Measurements from ENCODE around the gene MDP1.

Gene MDP1

DNA sequence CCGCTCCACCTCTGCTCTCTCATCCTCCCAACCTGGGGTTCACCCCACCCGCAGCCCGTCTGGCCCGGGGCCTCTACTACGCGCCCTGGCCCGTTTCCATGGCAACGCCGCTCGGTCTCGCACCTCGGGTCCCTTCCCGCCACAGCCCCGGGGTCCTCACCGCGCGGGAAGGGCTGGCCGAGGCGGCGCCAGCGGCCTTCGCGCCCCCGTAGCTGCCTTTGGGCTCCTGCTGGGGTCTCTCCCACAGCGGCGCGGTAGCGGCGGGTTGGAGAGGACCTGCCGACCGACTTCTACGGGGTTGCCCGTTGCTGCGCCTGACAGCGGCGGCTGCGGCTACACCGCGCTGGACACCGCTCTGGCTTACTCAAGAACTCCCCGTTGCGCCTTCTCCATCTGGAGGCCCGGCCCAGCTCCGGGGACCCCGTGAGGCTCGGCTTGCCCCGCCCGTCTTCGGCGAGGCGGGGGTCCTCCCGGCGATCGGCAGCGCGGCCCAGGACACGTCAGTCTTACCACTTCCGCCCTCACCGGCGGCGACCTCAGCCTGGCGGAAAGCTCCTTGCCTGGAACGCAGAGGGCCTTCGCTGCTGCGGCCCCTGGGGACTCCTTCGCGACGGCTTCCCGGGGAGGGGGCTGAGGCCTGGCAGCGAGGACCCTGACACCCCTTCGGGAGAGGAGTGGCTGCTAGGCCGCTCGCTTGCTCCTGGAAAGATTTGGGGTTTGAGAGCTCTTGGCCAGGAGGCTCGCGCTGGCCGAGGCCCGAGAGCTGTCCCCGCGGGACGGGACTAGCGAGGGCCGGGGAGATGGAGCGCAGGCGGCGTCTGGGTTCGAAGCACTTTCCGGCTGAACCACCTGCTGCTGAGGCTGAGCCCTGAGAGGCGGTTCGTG, 20.4 kb downstream of the MDP1 start, which contains the start of gene TM9SF1:
Gene TM9SF1, minus strand, starts transcription at position 256 of the 885 bp plus-strand sequence. CDS start 422 bp downstream, outside the sequence.
- TF ChIP-seq FOXK2 (IDR thresholded peaks at IDR 0.05) (no peak), LEF1 (IDR thresholded peaks at IDR 0.05; ENCODE audit: borderline replicate concordance) (no peak), NFRKB (IDR thresholded peaks at IDR 0.05) (no peak), HDGF (IDR thresholded peaks at IDR 0.05; ENCODE audit: borderline replicate concordance) (no peak), ELF4 (IDR thresholded peaks at IDR 0.05) (peak; percentile 95), FOXM1 (IDR thresholded peaks at IDR 0.05; ENCODE audit: borderline replicate concordance) (no peak; the same call in 1 of the 2 replicates), ARNT (IDR thresholded peaks at IDR 0.05) (no peak), ZNF384 (IDR thresholded peaks at IDR 0.05) (no peak), L3MBTL2 (conservative IDR thresholded peaks at IDR 0.05) (peak; percentile 100), TARDBP (IDR thresholded peaks at IDR 0.05) (no peak), SUZ12 (IDR thresholded peaks at IDR 0.05) (no peak), SP1 (IDR thresholded peaks at IDR 0.05) (no peak), BHLHE40 (IDR thresholded peaks at IDR 0.05; ENCODE audit: borderline replicate concordance) (no peak)
- TF ChIP-seq, protein P1, sequence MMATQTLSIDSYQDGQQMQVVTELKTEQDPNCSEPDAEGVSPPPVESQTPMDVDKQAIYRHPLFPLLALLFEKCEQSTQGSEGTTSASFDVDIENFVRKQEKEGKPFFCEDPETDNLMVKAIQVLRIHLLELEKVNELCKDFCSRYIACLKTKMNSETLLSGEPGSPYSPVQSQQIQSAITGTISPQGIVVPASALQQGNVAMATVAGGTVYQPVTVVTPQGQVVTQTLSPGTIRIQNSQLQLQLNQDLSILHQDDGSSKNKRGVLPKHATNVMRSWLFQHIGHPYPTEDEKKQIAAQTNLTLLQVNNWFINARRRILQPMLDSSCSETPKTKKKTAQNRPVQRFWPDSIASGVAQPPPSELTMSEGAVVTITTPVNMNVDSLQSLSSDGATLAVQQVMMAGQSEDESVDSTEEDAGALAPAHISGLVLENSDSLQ (IDR thresholded peaks at IDR 0.05) = peak; percentile 72
- ChIA-PET POLR2A (interaction anchor here (0.7 to 2.6 kb wide), 26 partner anchors 8 to 246 kb away, joined by 3 to 33 read pairs (median 6); partner anchors contain the start of genes CARMIL3, CHMP4A, DCAF11 and EMC9), CTCF (interaction anchor here (0.9 to 1.6 kb wide), 3 partner anchors 35 to 236 kb away, joined by 3 to 4 read pairs (median 3); partner anchors contain the start of gene IRF9)
- DNase-seq (ENCODE audit: extremely low spot score) = peak; percentile 90

GRCh38 chr14:24194873-24195185, 21.0 kb downstream of the MDP1 start:
- POLR2A ChIA-PET = interaction anchor here (0.9 to 2.6 kb wide), 10 partner anchors 7 to 101 kb away, joined by 3 to 33 read pairs (median 10); partner anchors contain the start of genes CHMP4A, DCAF11, EMC9 and NRL
- DNase-seq (ENCODE audit: extremely low spot score) = no peak
- CTCF ChIA-PET = interaction anchor here (1.6 kb wide), 1 partner anchor 237 kb away, joined by 3 read pairs; no protein-coding TSS in a partner anchor
- TF ChIP-seq NFRKB (IDR thresholded peaks at IDR 0.05) (no peak), ARNT (IDR thresholded peaks at IDR 0.05) (no peak), TARDBP (IDR thresholded peaks at IDR 0.05) (no peak), ZNF384 (IDR thresholded peaks at IDR 0.05) (no peak), CTBP1 (IDR thresholded peaks at IDR 0.05; ENCODE audit: borderline replicate concordance) (no peak), ELF4 (IDR thresholded peaks at IDR 0.05) (no peak), FOXA1 (IDR thresholded peaks at IDR 0.05) (no peak), BHLHE40 (IDR thresholded peaks at IDR 0.05; ENCODE audit: borderline replicate concordance) (no peak), L3MBTL2 (conservative IDR thresholded peaks at IDR 0.05) (no peak), SUZ12 (IDR thresholded peaks at IDR 0.05) (no peak), HDGF (IDR thresholded peaks at IDR 0.05; ENCODE audit: borderline replicate concordance) (no peak), LEF1 (IDR thresholded peaks at IDR 0.05; ENCODE audit: borderline replicate concordance) (no peak), FOXK2 (IDR thresholded peaks at IDR 0.05) (no peak)
- TF ChIP-seq, protein P1 (IDR thresholded peaks at IDR 0.05) = no peak

DNA sequence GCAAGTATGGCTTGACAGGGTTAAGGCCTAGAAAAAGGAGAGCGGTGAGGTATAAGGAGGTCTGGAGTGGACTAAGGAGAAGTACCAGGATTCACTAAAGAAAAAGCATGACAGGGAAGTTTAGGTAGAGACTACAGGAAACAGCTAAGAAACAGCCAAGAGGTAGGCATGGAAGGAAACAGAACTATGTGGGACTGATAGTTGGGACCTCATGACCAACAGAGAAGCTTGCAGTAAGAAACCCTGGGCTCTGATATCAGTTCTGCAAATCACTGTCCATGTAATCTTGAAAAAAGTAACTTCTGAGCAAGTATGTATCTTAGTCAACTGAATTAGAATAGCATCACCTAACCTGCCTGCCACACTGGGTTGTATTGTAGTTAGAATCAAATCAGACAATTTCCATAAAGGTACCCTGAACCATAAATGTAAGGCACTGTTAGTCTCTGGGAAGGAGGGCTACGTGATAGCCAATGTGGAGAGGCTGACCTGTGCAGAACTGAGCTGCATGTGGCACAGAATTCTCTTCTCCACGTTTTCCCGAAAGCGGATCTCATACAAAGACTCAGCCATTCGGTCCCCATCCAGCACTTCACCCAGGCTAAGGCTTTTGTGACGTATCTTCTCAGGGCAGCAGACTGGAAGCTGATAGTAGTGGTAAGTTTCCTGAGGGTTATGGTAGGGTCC, 21.5 kb downstream of the MDP1 start:
- ChIA-PET POLR2A (interaction anchor here (0.7 to 2.6 kb wide), 7 partner anchors 9 to 80 kb away, joined by 3 to 16 read pairs (median 14); partner anchors contain the start of genes CHMP4A, DCAF11, EMC9 and NRL), CTCF (interaction anchor here (1.6 kb wide), 1 partner anchor 237 kb away, joined by 3 read pairs; no protein-coding TSS in a partner anchor)
- DNase-seq (ENCODE audit: extremely low spot score) = no peak
- TF ChIP-seq ELF4 (IDR thresholded peaks at IDR 0.05) (no peak), ARNT (IDR thresholded peaks at IDR 0.05) (no peak)

DNA sequence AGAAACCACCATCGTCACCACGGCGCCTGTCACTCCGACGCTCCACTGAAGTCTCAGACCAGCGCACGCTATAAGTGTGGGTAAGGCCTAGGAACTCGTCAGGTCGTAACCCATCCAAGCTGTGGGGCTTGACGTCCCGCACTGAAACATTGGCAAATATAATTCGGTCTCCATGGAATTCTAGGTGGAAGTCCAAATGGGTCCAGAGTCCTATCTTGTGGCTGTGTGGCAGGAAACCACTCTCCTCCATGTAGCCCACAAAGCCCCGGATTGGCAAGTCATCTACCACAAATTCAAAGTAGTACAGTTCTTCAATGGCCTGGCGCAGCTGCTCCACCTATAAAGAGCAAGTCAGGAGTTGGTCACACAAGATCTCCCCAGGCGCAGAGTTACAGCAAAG, 22.9 kb downstream of the MDP1 start:
- ChIA-PET POLR2A (no interaction called here), CTCF (no interaction called here)
- no peak for TF ChIP-seq ARNT (IDR thresholded peaks at IDR 0.05)
- no peak for TF ChIP-seq ELF4 (IDR thresholded peaks at IDR 0.05)
- TF ChIP-seq SUZ12 (IDR thresholded peaks at IDR 0.05) = no peak
- TF ChIP-seq FOXA1 (IDR thresholded peaks at IDR 0.05) = no peak
- no peak for TF ChIP-seq TARDBP (IDR thresholded peaks at IDR 0.05)
- no peak for TF ChIP-seq BHLHE40 (IDR thresholded peaks at IDR 0.05; ENCODE audit: borderline replicate concordance)
- DNase-seq (ENCODE audit: extremely low spot score) = no peak

DNA sequence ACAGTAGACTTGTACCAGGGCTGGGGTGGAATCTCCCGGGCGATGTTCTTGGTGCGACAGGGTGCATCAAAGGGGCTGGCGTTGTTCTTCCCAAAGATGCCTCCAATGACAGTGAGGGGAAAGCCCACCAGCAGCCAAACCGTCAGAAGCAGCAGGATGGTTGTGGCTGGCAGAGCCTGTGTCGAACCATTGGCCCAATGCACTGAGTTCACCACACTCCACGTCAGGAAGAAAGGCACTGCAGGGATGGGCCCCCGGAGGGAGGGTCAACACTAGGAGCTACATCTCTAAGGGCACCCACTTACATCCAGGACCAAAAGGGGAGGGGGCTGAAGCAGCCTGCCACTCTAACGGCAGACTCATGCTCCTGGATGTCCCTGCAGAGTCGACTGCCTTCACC, 25.4 kb downstream of the MDP1 start:
- DNase-seq (ENCODE audit: extremely low spot score) = no peak
- TF ChIP-seq ARNT (IDR thresholded peaks at IDR 0.05) = no peak
- TF ChIP-seq ELF4 (IDR thresholded peaks at IDR 0.05) = no peak
- no peak for TF ChIP-seq FOXA1 (IDR thresholded peaks at IDR 0.05)
- TF ChIP-seq SP1 (IDR thresholded peaks at IDR 0.05) = no peak
- TF ChIP-seq NFRKB (IDR thresholded peaks at IDR 0.05) = no peak
- no peak for TF ChIP-seq TARDBP (IDR thresholded peaks at IDR 0.05)
- no peak for TF ChIP-seq ZNF384 (IDR thresholded peaks at IDR 0.05)
- no peak for TF ChIP-seq BHLHE40 (IDR thresholded peaks at IDR 0.05; ENCODE audit: borderline replicate concordance)
- TF ChIP-seq HDGF (IDR thresholded peaks at IDR 0.05; ENCODE audit: borderline replicate concordance) = no peak
- TF ChIP-seq, protein P1 (IDR thresholded peaks at IDR 0.05) = no peak
- no peak for TF ChIP-seq SUZ12 (IDR thresholded peaks at IDR 0.05)
- no peak for TF ChIP-seq FOXK2 (IDR thresholded peaks at IDR 0.05)
- TF ChIP-seq L3MBTL2 (conservative IDR thresholded peaks at IDR 0.05) = no peak
- TF ChIP-seq CTBP1 (IDR thresholded peaks at IDR 0.05; ENCODE audit: borderline replicate concordance) = no peak
- TF ChIP-seq LEF1 (IDR thresholded peaks at IDR 0.05; ENCODE audit: borderline replicate concordance) = no peak
- TF ChIP-seq FOXM1 (IDR thresholded peaks at IDR 0.05; ENCODE audit: borderline replicate concordance) = no peak
- POLR2A ChIA-PET = interaction anchor here (1.0 to 3.2 kb wide), 4 partner anchors 10 to 76 kb away, joined by 4 to 15 read pairs (median 6); partner anchors contain the start of genes PSME1, PSME2 and RNF31
- CTCF ChIA-PET = no interaction called here

Data from HEK293T (cell line).